K562 (cell line): ENCODE data around the gene TFAP2E. TPM values are rescaled to one million over a fixed set of nuclear protein-coding genes. Genes with fewer than 3 reads are reported as not detected.
A peak's percentile ranks its signal among the peaks of the same experiment; 100 is the strongest.

Experiments used
- CEBPB ChIP-seq: fragments of 450-650 bp; IDR thresholded peaks from 2 replicates; pipeline ENCODE4 v1.6.1; 2016; ENCODE audit warnings: missing genetic modification characterization, missing compliant biosample characterization
- ELF4 ChIP-seq: fragments of 450-650 bp; formaldehyde crosslinking; IDR thresholded peaks from 2 replicates; pipeline ENCODE4 v1.4.0; 2022; ENCODE audit warnings: missing genetic modification characterization
- ETS2 ChIP-seq: IDR thresholded peaks from 2 replicates; pipeline ENCODE4 v1.6.1; 2016; ENCODE audit warnings: borderline replicate concordance, missing genetic modification characterization, mild to moderate bottlenecking, moderate library complexity, missing compliant biosample characterization; ENCODE audit not compliant: poor library complexity, severe bottlenecking
- HDAC6 ChIP-seq: IDR thresholded peaks from 2 replicates; pipeline ENCODE4 v1.6.1; 2012; ENCODE audit warnings: low read depth, mild to moderate bottlenecking, control low read depth, inconsistent platforms, low read length, moderate library complexity
- HNRNPK ChIP-seq: fragments of 200-400 bp; formaldehyde crosslinking; IDR thresholded peaks from one replicate; pipeline ENCODE4 v1.6.1; 2018; ENCODE audit warnings: mild to moderate bottlenecking, low read depth, low read length; ENCODE audit not compliant: poor library complexity, severe bottlenecking
- HNRNPLL ChIP-seq: fragments of 200-400 bp; formaldehyde crosslinking; IDR thresholded peaks from 2 replicates; pipeline ENCODE4 v1.6.1; 2017; ENCODE audit warnings: low read length, low read depth, mild to moderate bottlenecking; ENCODE audit not compliant: poor library complexity, severe bottlenecking
- JUNB ChIP-seq: fragments of 450-650 bp; formaldehyde crosslinking; conservative IDR thresholded peaks from 2 replicates; pipeline ENCODE4 v1.4.0; 2020; ENCODE audit warnings: mild to moderate bottlenecking
- KDM2B ChIP-seq: fragments of 250-450 bp; sonication (Bioruptor Pico); IDR thresholded peaks from 2 replicates; pipeline ENCODE4 v1.8.0; 2021; ENCODE audit warnings: mild to moderate bottlenecking, moderate library complexity
- KLF1 ChIP-seq: fragments of 450-650 bp; IDR thresholded peaks from 2 replicates; pipeline ENCODE4 v1.6.1; 2016; ENCODE audit warnings: missing genetic modification characterization, missing compliant biosample characterization
- LARP7 ChIP-seq: fragments of 450-650 bp; IDR thresholded peaks from 2 replicates; pipeline ENCODE4 v1.6.1; 2016
- MYBL2 ChIP-seq, 2 experiments: fragments of 450-650 bp in 1 of 2; sonication (generic) in 1 of 2; formaldehyde crosslinking in 1 of 2; IDR thresholded peaks; 2 replicates each; pipeline versions ENCODE4 v1.6.1 to v1.8.1; 2017 to 2022; ENCODE audit warnings: borderline replicate concordance in 1 of 2, inconsistent platforms in 1 of 2, low read depth in 1 of 2, mild to moderate bottlenecking in 1 of 2, missing genetic modification reagents in 1 of 2, moderate library complexity in 1 of 2
- NBN ChIP-seq: fragments of 450-650 bp; IDR thresholded peaks from 2 replicates; pipeline ENCODE4 v1.6.1; 2016; ENCODE audit warnings: low read depth, mild to moderate bottlenecking
- NFATC3 ChIP-seq: fragments of 450-650 bp; IDR thresholded peaks from 2 replicates; pipeline ENCODE4 v1.6.1; 2017; ENCODE audit warnings: mild to moderate bottlenecking
- SAP30 ChIP-seq: fragments of 200-600 bp; sonication (generic); IDR thresholded peaks from 2 replicates; pipeline ENCODE4 v1.6.1; 2012; ENCODE audit warnings: borderline replicate concordance, low read depth, mild to moderate bottlenecking, moderate library complexity, low read length, control low read depth, inconsistent platforms; ENCODE audit not compliant: insufficient read depth, poor library complexity, severe bottlenecking
- SMAD2 ChIP-seq: fragments of 150-350 bp; IDR thresholded peaks from 2 replicates; pipeline ENCODE4 v1.6.1; 2014; ENCODE audit warnings: low read depth, mild to moderate bottlenecking, low read length
- SMARCB1 ChIP-seq: IDR thresholded peaks from 2 replicates; pipeline ENCODE4 v1.6.1; 2011; ENCODE audit warnings: improper control_type of control experiment, low read depth; ENCODE audit not compliant: insufficient read length
- ZNF444 ChIP-seq: fragments of 250-450 bp; sonication (Bioruptor Pico); IDR thresholded peaks from 2 replicates; pipeline ENCODE4 v1.4.0; 2020; ENCODE audit warnings: mild to moderate bottlenecking, moderate library complexity
- ZNF668 ChIP-seq: fragments of 250-450 bp; sonication (Bioruptor Pico); IDR thresholded peaks from 2 replicates; pipeline ENCODE4 v1.8.0; 2022; ENCODE audit warnings: mild to moderate bottlenecking, inconsistent platforms
- polyA plus RNA-seq, 8 experiments: library from polyadenylated mRNA; depleted of rRNA in 4 of 8; stranded (reverse) in 5 of 8; unstranded in 3 of 8; fragments of >200 nt; fragmentation: Nextera tagmentation in 2 of 8; fragmentation: Illumina TruSeq in 1 of 8; extraction: Ambion mirVana in 2 of 8; extraction: Trizol in 1 of 8; gene quantifications; 2 replicates each; pipeline versions ENCODE4 v1.2.1 to v1.2.3, GENCODE V29; 2011 to 2014; ENCODE audit warnings: inconsistent platforms in 1 of 8, missing spikeins in 1 of 8
- total RNA-seq, 7 experiments: library from RNA; depleted of rRNA in 6 of 7; stranded (reverse); fragments of >200 nt in 6 of 7; fragmentation: Illumina TruSeq in 2 of 7; extraction: Trizol in 2 of 7; gene quantifications; 2 replicates each; pipeline versions ENCODE4 v1.2.1 to v1.2.3, GENCODE V29; 2011 to 2021; ENCODE audit warnings: low replicate concordance in 1 of 7
- TF ChIP-seq, protein P1 (sequence below), 2 experiments: fragments of 450-650 bp in 1 of 2; sonication (generic) in 1 of 2; formaldehyde crosslinking in 1 of 2; IDR thresholded peaks in 1 of 2; conservative IDR thresholded peaks in 1 of 2; 2 replicates each; pipeline versions ENCODE4 v1.6.1 to v1.8.1; 2016 to 2023; ENCODE audit warnings: mild to moderate bottlenecking in 2 of 2, moderate library complexity in 2 of 2, inconsistent platforms in 1 of 2, missing genetic modification reagents in 1 of 2
- TF ChIP-seq, protein P2 (sequence below): fragments of 450-650 bp; formaldehyde crosslinking; IDR thresholded peaks from 2 replicates; pipeline ENCODE4 v1.4.0; 2022; ENCODE audit warnings: missing genetic modification characterization
- TF ChIP-seq, protein P3 (sequence below): fragments of 450-650 bp; IDR thresholded peaks from 2 replicates; pipeline ENCODE4 v1.6.1; 2017; ENCODE audit warnings: mild to moderate bottlenecking, moderate library complexity
- TF ChIP-seq, protein P4 (sequence below): fragments of 450-650 bp; IDR thresholded peaks from 2 replicates; pipeline ENCODE4 v1.6.1; 2016; ENCODE audit warnings: low read depth, mild to moderate bottlenecking, moderate library complexity

The TFAP2E gene
- total and polyA plus RNA-seq, 9 of the 15 experiments (the other 6 are each of a cell fraction or from before 2014, with no cell fraction given) = 0.03 to 0.11 (median 0.07) TPM; not detected in 4

DNA sequence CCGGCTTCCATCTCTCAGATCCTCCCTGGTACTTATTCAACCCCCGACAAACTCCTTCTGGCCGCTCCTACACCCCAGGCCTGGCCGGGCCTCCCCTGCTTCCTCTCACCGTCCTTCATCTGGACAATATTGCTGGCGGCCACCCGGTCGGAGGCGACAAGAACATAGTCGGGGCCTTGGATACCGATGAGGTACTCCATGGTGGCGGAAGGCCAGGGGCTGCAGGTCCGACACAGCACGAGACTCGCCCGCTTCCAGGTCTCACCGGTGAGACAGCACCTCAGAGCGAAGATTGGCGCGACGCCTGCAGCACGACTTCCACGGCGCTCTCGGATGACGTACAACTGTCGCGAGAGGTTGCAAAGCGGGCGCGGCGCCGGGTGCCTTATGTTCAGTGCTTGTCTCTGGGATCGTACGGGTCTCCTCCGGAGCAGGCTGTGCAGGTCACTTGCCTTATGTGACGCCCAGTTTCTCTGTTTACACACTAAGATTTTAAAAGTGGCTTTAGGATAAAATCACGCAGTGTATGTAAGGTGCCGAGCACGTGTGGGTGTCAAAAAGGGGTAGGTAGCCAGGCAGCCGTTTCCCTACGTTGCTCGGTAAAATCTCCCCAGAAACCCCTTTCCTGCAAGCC lies 68.2 kb downstream of the TFAP2E start, which contains the start of gene PSMB2 (continued):
- TF ChIP-seq KDM2B (CRISPR knock-in tag) (no peak; the same call in 1 of the 2 replicates), ZNF444 (no peak), ZNF668 (CRISPR knock-in tag) (no peak), ETS2 (no peak), KLF1 (no peak), JUNB (CRISPR knock-in tag) (no peak), NFATC3 (no peak), SMARCB1 (no peak), CEBPB (tag) (no peak), LARP7 (no peak; the same call in 1 of the 2 replicates), HNRNPLL (peak; percentile 70), ELF4 (CRISPR knock-in tag) (no peak), HNRNPK (no peak), NBN (no peak), SMAD2 (peak; percentile 27; the same call in 1 of the 2 replicates), MYBL2 (IDR thresholded peaks at IDR 0.05; ENCODE audit: low read depth) (no peak), MYBL2 (CRISPR knock-in tag; IDR thresholded peaks at IDR 0.05; ENCODE audit: borderline replicate concordance) (no peak), SAP30 (peak; percentile 92), HDAC6 (no peak)
- TF ChIP-seq, protein P1, sequence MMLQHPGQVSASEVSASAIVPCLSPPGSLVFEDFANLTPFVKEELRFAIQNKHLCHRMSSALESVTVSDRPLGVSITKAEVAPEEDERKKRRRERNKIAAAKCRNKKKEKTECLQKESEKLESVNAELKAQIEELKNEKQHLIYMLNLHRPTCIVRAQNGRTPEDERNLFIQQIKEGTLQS (IDR thresholded peaks at IDR 0.05) = no peak
- TF ChIP-seq, protein P1 (CRISPR knock-in tag; conservative IDR thresholded peaks at IDR 0.05) = peak; percentile 33; the same call in 1 of the 2 replicates
- TF ChIP-seq, protein P2, sequence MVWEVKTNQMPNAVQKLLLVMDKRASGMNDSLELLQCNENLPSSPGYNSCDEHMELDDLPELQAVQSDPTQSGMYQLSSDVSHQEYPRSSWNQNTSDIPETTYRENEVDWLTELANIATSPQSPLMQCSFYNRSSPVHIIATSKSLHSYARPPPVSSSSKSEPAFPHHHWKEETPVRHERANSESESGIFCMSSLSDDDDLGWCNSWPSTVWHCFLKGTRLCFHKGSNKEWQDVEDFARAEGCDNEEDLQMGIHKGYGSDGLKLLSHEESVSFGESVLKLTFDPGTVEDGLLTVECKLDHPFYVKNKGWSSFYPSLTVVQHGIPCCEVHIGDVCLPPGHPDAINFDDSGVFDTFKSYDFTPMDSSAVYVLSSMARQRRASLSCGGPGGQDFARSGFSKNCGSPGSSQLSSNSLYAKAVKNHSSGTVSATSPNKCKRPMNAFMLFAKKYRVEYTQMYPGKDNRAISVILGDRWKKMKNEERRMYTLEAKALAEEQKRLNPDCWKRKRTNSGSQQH (CRISPR knock-in tag) = no peak
- TF ChIP-seq, protein P3, sequence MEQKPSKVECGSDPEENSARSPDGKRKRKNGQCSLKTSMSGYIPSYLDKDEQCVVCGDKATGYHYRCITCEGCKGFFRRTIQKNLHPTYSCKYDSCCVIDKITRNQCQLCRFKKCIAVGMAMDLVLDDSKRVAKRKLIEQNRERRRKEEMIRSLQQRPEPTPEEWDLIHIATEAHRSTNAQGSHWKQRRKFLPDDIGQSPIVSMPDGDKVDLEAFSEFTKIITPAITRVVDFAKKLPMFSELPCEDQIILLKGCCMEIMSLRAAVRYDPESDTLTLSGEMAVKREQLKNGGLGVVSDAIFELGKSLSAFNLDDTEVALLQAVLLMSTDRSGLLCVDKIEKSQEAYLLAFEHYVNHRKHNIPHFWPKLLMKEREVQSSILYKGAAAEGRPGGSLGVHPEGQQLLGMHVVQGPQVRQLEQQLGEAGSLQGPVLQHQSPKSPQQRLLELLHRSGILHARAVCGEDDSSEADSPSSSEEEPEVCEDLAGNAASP = no peak
- TF ChIP-seq, protein P4, sequence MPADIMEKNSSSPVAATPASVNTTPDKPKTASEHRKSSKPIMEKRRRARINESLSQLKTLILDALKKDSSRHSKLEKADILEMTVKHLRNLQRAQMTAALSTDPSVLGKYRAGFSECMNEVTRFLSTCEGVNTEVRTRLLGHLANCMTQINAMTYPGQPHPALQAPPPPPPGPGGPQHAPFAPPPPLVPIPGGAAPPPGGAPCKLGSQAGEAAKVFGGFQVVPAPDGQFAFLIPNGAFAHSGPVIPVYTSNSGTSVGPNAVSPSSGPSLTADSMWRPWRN = no peak
